DMS 273 (cell line): ENCODE results near the gene NAV3.

Experiments
- DNase-seq: peaks from one replicate; lab custom pipeline; 2025; ENCODE audit not compliant: unreplicated experiment; lab: John Stamatoyannopoulos, UW

NAV3 gene

DNA sequence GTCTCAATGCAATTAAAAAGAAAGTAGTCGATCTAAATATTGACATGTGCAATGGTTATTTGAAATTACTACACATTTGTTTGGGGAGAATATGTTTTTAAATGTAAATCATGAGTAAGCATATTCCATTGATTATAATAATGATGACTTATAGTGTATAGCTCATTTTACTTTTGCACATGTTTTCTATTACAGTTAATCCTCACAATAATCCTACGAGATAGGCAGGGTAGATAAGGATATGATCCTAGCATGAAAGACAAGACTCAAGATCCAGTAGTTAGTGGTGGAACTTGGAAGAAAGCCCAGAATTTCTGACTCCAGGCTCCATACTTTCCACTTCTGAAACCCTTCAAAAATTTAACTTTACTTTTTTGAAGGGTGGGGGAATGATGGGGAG is 94.0 kb downstream of the NAV3 start:
- DNase-seq = peak; percentile 4

DNA sequence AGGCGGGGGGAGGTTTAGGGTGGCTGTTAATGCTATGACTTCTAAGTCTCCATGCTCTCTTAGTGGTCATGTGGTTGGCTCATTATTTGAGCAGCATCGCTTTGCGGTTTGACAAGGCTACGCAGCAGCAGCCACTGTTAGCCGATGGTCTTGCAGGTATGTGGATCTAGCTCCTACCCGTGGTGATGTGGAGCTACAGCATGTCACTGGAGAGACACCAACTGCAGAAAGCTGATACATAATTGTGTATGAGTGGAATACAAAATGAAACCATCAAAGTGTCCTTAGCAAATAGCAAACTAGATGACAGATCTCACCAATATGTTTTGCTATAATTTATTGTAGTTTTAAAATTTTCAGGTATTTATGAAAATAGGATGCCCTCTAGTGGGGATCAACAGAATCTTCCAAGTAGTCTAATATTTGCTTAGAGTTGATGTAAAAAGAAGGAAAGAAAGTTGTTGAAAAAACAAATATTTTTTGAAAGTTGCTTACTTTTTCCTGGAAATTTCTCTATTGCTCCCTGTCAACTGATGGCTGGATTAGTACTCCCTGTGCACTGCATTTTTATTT is 94.9 kb downstream of the NAV3 start:
- DNase-seq = peak; percentile 87

DNA sequence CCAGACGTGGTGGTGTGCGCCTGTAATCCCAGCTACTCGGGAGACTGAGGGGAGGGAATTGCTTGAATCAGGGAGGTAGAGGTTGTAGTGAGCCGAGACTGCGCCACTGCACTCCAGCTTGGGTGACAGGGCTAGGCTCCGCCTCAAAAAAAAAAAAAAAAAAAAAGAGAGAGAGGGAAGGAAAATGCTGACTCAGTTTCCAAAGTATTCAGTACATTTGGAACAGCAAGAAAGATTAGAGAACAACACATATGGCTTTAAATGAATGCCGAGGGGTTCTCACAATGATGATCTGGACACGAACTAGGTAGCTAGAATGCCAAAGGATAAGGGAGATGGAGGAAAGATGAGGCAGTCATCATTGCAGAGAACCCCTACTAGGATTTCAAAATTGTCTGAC is 97.4 kb downstream of the NAV3 start:
- DNase-seq = no peak

DNA sequence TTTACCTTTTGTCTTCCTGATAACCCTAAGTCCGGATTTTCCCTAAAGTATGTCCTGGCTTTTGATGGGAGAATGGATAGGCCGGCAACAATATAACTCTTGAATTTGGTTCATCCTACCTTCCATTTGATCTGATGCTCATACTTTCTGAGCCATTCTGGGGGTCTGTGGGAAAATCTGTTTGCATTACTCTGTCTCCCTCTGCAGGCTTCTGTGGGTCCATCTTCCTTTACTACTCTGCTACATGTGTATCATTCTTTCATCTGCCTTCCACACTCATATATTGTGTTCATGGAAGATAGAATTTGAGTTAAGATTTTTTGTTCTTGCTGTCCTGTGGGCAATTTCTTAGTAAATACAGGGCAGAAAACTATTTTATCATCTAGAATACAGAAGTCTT is 101.5 kb downstream of the NAV3 start:
- peak; percentile 2 for DNase-seq

DNA sequence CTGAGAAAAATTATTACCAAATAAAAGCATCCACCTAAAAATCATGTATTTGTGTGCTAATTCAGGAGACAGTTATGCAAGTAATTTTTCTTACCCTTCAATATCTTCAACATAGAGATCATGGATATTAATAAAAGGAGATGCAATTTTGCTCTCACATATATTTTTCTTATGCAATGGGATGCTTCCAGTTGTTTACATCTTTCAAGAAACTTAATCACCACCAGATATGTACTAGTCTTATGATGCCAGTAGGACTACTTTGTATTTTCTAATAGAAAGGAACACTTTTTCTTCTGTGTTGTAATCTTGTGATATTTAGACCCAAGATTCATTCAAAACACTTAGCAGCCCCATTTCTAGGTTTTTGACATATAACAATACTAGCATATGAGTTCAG is 107.6 kb downstream of the NAV3 start:
- no peak for DNase-seq

DNA sequence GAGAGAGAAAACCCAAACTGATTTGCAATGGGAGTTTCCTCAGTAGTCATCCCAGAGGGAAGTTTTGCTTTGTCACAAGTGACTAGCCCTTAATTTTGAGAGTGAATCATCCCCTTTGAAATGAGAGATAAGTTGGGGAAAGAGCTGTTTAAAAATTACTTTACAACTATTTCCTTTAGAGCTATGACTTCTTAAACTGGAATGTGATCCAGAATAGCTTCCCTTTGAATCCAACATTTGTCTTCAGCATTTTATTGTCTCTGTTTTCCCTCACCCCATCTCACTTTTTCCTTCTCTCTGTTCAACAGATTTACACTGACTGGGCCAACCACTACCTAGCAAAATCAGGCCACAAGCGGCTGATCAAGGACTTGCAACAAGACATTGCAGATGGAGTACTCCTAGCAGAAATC is 109.3 kb downstream of the NAV3 start:
- DNase-seq = no peak

DNA sequence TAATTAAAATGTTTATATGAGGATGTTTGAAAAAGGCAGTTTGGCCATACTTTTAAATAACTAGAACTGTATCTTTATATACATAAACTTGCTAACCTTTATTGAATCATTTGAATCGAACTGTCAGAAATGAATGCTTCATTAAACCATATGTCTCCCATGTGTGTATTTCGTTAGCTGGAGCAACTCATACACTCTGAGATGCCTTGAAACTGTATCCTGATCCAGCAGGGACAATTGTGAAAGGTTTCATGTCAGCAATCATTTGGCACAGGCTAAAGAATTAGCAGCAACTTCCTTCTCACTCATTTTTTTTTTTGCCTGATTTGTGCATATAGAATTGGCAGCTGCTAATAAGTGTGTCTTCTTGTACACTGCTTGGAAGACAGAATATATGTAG is 109.9 kb downstream of the NAV3 start:
- no peak for DNase-seq

DNA sequence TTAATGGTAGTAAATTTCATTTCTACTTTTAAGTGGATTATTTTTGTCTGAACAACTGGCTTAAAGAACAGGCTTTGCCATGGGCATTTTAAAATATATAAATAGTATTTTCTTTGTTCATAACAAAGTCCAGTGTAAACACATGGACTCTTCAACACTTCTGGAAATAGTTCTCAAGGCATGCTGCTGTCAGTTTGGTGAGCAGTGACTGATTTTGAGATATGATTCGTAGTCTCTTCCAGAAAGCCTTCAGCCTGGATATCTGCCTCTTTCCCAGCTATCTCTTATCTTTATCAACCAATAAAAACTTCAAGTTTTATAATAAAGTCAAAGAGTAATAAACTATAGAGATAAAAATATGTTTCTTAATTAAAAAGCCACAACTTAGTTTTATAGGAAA is 110.7 kb downstream of the NAV3 start:
- DNase-seq = no peak

DNA sequence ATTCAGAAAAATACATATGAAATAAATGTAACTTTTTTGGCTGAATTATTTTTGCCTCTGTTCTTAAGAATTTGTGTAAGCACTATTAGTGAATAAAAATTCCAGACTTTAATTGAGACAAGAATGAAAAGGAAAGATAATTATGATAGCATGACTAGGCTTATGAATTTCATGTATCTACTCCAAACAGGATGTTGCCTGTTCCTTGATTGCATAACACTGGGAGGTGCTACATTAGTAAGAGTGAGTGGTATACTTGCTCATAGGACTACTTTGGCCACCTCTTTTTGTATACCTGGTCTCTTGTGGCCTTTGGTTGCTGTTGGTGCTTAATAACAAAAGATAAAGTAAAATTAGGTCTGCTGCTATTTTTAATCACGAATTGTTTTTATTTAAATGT is 112.8 kb downstream of the NAV3 start:
- DNase-seq = no peak

DNA sequence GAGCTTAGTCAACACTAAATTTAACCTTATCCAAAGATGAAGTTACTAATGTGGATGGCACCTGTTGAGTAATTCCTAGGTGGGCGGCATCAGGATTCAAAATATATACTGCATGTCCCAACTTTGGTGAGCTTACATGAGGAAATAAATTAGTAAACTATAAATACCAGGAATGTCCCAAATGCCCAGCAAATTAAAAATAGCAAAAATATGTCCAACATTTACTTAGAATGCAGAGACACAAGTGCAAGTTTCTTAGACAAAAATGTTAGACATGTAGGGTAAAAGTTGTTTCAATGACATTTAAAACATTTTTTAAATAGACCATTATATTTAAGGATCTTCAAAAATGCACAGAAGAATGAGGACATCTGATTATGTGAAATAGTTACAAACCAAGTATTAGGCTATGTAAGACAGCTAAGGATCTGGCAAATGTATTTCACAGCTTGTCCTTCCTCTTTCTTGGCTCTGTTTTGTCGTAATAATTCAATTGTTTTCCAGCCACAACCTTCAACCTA is 115.9 kb downstream of the NAV3 start:
- no peak for DNase-seq

DNA sequence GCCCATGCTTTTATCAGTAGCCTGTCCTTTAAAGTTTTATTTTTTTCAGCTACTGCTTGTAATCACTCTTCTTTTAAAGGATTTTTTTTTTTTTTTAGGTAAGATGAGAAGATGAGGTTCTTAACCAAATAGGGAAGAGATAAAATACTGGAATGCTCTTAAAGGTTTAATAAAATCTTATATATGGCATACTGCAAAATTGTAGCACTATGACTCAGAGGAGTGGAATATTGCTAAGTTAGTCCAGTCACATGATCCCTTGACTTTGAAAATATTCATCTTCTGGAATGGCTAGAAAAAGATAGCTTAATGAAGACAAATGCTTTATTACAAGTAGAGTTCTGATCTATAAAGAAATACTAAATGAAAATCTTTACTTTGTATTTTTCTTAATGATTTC is 116.6 kb downstream of the NAV3 start:
- no peak for DNase-seq

DNA sequence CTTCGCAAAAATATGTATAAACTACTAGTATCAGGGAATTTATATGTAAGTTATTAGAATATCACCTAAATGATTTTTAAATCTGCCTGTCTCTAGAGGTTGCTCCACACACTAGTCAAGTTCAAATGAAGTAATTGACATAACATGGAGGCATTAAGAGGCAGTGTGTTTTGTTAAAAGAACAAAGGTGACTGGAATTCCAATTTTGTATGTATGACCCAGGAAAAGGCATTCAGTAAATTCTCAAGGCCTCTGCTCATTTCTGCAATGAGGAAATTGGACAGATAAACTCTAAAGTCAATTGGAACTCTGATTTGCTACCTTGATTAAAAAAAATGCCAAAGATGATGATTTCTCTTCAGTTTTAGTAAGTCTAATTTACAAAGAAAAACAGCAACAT is 117.1 kb downstream of the NAV3 start:
- no peak for DNase-seq

DNA sequence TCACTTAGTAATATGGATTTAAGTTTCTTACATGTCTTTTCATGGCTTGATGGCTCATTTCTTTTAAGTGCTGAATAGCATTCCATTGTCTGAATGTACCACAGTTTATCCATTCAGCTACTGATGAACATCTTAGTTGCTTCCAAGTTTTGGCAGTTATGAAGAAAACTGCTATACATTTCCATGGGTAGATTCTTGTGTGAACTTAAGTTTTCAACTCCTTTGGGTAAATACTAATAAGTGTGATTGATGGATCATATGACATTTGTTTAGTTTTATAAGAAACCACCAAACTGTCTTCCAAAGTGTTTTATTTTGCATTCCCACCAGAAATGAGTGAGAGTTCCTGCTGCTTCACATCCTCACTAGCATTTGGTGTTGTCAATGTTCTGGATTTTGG is 119.2 kb downstream of the NAV3 start:
- DNase-seq = no peak

DNA sequence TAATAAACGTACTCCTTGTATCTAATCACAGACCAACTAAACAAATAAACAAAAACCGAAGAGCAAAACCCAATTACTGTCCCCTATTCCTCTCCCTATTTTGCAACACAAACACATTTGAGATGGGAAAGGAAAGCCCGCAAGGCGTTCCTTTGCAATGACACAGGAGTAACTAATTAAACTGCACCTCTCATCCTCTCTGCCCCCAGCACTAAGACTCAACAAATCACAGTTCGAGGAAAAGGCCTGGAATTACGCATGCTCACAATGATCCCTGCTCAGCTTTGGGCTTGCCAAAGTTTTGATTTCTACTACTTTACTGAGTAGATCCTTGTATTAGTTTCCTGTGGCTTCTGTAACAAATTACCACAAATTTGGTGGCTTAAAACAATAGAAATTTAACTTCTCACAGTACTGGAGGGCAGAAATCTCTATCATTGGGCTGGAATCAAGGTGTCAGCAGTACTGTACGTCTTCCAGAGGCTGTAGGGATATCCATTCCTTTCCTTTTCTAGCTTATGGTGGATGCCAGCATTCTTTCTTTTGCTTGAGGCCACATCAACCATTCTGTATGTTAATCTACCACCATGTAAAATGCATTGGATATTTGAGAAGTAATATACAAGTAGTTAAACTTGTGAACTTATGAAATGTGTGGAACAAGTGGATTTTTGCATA is 123.0 kb downstream of the NAV3 start:
- no peak for DNase-seq

DNA sequence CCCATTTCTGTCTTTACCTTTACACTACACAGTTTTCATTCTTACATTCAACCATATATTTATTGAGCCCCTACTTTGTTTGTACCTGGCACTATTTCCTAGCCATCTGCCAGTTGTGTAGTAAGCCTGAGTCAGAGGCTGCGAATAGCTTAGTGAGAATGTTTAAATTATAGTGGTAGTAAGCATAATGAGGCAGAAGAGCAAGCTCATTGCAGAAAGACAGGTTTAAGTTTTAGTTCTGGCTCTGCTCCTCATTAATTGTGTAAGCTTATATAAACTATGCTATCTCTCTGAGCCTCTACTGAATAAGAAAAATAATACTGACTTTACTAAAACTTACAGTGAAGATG is 123.5 kb downstream of the NAV3 start:
- DNase-seq = peak; percentile 27

DNA sequence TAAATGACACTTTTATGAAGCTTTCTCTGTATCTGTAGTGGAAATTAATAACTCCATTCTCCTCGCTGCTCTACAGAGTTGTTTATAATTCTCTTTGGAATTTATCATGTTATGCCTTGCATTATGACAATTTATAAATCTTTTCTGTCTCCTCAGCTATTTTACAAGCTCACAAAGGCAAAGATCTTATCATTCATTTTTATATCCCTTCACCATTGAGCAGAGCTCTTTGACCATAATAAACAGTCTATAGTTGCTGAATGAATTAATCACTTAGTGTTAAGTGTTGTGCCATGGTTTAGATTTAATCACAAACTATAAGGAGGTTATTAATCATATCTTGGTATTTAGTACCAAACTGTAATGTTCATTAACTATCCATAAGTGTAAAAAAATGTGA is 126.4 kb downstream of the NAV3 start:
- no peak for DNase-seq

DNA sequence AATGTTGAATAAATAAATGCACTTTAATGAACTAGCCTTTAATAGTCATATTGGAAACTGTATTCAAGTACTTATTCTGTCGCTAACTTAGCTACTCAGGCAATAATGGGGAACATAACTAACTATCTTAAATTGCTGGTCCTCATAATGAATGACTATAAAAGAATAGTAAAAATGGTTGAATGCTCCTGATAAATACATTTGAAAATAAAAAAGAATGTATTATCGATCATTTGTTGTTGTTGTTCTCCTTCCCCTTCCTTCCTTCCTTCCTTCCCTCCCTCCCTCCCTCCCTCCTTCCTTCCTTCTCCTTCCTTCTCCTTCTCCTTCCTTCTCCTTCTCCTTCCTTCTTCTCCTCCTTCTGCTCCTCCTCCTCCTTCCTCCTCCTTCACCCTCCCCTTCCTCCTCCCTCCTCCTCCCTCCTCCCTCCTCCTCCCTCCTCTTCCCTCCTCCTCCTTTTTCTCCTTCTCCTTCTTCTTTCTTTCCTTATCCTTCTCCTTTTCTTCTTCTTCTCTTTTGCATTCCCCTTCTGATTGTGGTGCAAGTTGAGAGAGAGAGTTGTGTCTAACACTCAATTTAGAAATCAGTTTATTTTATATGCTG is 133.0 kb downstream of the NAV3 start:
- no peak for DNase-seq

DNA sequence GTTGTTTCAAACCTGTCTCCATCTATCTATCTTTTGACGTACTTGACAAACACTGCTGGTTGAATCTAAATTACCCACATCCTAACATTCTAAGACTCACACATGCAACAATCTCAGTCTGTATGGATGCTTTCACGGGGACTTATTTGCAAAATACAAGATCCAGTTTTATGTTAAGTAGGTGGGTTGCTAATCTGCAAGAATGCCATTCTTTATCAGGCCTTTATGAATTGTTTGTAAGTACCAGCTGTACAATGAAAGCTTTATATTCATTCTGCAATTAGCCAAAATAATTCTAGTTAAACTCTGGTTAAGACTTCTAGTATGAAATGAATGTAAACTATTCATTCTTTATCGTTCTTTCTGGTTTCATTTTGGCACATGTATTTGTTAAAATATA is 135.1 kb downstream of the NAV3 start:
- no peak for DNase-seq

DNA sequence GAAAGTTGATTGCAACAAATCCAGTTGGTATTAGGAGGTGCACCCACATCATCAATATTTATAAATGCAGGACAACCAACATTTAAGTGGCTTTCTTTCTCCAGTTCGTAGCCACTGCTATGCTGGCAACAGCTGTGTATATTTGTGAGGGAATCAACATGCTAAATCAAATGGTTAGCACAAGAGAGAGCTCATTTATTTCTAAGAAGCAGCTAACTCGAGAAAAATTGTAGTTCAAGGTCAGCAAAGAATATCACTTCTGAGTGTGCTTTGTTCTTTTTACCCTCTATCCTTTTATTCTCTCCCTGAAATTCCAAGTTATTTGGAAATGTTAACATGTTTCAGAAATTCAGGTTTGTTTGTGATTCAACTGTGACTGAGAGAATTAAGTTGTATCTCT is 137.3 kb downstream of the NAV3 start:
- no peak for DNase-seq

DNA sequence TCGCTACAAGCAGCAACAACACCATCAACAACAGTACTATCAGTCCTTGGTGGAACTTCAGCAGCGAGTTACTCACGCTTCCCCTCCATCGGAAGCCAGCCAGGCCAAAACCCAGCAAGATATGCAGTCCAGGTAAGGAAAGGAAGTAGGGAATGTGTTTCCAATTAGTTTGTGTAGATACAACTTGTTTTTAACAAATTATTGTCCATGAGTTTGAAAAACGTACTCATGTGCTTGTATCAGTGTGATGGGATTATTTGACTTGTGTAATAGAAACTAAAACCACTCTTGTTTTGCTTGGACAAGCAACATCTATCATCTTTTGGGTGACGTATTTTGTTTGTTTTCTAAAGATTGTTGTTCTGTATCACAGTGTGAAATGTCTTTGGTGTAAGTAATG is 137.9 kb downstream of the NAV3 start:
- DNase-seq = no peak

DNA sequence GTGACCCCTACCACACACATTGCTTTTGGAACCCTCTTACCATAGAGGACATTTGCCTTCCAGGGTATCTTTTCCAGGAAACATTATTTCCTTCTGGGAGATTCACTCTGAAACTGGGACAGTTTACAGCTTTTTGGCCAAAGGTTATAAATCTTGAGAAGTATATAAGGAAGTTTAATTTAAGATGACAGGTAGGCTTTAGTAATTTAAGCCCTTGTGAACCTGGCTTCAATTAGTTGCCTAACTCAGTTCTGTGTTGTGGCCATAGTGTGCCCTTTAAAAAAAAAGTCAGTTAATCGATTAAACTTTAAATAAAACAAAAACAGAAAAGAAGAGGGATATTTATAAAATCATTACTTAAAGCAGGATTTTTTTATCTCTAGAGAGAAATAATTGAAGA is 142.9 kb downstream of the NAV3 start:
- DNase-seq = no peak

DNA sequence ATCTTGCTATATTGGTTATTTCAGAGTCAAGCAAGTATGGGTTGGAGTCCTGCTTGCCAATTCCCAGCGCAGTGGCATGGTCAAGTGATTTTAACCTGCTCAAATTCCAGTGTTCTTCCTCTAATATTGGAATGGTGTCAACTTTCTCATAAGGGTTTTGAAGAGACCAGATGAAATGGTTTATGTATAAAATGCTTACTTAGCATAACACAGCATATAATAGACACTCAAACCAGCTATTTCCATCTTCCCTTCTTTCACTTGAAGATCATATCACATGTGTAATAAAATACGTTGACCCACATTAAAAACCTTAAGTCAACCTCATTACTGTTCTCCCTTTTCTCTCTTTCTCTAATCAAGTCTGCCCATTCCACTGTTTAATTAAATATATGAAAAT is 144.0 kb downstream of the NAV3 start:
- no peak for DNase-seq
